IPS-18c (cell line): ENCODE data around the gene NOVA2.
"Not testable (repeated sequence)": the region's sequence is repeated elsewhere in the genome, so short reads cannot be mapped to it uniquely, and the experiment has no call there.

Experiments
- H3K4me3 ChIP-seq: 2 replicates; pipeline ENCODE4 v1.7.0; 2013; ENCODE audit warnings: low read depth, mild to moderate bottlenecking, low read length, moderate library complexity; ENCODE audit not compliant: insufficient read depth
- H3K9me3 ChIP-seq: one replicate; pipeline ENCODE4 v1.6.1; 2013; ENCODE audit warnings: mild to moderate bottlenecking, low read length, moderate library complexity; ENCODE audit not compliant: control insufficient read depth, insufficient read depth

NOVA2 gene

DNA sequence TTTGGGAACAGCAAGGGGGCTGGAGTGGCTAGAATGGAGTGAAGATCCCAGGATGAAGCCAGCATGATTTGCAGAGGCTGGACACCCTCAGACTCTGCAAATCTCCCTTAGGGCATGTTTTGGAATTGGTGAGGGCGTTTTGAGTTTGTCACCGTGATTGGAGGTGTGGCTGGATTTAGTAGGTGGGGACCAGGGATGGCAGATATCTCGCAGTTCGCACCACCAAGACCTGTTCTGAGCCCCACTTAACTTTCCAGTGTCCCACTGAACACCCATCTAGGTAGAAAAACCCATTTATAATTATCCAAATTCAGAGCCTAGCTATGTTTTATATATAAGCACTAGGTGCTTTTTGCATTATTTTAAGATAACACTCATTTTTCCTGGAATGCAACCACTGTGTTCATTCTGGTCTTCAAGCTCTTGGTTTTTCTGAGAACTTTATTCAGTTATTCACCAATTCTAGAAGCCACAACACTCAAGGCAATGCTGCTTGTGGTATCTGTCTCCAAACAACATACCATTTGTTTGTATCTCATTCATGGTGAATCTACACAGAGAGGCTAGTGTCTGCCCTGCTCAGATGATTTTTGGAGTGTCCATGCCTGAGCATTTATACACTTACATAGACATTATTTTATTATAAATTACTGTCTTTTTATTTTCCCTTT is 56.1 kb downstream of the NOVA2 start:
- Histone ChIP-seq H3K9me3 (no peaks in the 10 kb centered on the region), H3K4me3 (no peak overlapping the region)

DNA sequence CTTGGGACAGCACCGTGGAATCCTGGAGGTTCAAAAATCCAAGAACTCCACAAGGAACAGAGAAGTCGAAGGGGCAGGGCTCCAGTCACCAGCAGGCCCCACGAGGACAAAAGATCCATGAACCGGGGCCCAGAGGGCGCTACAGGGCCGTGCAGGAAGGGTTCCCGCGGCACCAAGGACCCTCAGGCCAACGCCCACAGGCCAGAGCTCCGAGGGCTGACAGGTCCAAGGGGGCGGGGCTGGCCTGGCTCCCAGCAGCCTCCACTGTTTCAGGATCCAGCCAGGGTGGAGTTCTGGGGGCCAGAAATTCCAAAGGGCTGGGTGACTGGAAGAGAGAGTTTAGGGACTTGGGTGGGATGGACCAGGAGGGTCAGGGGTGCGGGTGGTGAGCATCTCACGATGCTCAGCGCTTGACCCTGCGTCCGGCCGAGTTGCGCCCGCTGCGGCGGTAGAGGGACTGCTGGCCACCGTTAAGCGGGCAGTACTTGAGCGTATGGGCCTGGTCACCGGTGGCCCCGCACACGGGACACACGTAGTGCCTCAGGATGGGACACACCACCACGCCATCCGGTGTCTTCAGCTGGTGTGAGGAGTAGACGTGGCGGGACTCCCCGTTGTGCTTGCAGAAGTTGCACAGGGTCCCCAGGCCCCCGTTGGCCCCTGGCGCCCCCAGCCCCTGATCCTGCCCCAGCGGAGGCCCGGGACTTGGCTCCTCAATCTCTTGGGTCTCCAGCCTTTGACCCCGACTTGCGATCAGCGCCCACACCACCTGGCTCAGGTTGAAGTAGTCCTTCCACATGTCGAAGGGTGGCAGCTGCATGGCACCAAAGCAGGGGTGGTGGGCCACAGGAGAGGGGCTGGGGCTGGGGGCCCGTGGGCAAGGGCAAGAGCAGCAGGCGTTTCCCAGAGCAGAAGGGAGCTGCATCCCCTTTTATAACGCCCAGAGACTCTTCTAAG is 59.5 kb downstream of the NOVA2 start, which contains the start of gene NANOS2:
NANOS2 (minus strand) TSS at position 905 of the 957 bp plus-strand sequence; CDS start at position 820, 85 bp downstream.
- Histone ChIP-seq H3K4me3 (no peak within 1 kb of the TSS), H3K9me3 (no peaks in the 10 kb centered on the region)

DNA sequence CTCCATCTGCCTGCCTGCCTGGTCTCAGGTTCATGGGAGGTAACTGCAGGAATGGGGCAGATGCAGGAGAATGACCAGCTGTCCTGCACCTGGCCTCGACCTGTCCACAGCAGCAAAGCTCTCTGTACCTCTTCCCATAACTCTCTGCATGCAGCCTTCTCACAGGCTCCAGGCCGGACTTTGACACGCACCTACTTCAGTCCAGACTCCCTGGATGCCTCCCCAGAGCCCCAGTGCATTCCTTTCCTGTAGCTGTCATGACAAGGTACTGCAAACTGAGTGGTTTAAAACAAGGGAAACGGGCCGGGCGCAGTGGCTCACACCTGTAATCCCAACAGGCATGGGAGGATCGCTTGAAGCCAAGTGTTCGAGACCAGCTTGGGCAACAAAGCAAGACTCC is 62.4 kb downstream of the NOVA2 start:
- H3K9me3 ChIP-seq, result no peaks in the 10 kb centered on the region
- no peak overlapping the region for H3K4me3 ChIP-seq

- no peak overlapping the region; the same call in 1 of the 2 replicates for H3K4me3 ChIP-seq
- H3K9me3 ChIP-seq, result no peaks in the 10 kb centered on the region
Measured at GRCh38 chr19:45908956-45909355, 64.7 kb downstream of the NOVA2 start.

DNA sequence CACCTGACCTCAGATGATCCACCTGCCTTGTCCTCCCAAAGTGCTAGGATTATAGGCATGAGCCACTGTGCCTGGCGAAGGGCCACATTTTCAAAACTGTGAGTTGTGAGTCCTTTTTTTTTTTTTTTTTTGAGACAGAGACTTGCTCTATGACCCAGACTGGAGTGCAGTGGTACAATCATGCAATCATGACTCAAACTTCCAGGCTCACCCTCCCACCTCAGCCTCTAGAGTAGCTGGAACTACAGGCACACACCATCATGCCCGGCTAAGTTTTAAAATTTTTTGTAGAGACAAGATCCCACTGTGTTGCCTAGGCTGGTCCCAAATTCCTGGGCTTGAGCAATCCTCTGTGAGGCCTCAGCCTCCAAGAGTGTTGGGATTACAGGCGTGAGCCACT is 67.4 kb downstream of the NOVA2 start:
- Histone ChIP-seq H3K9me3 (no peaks in the 10 kb centered on the region), H3K4me3 (no peak overlapping the region)

GRCh38 chr19:45905011-45905410 is 68.7 kb downstream of the NOVA2 start:
- Histone ChIP-seq H3K4me3 (no peak overlapping the region), H3K9me3 (no peaks in the 10 kb centered on the region)

DNA sequence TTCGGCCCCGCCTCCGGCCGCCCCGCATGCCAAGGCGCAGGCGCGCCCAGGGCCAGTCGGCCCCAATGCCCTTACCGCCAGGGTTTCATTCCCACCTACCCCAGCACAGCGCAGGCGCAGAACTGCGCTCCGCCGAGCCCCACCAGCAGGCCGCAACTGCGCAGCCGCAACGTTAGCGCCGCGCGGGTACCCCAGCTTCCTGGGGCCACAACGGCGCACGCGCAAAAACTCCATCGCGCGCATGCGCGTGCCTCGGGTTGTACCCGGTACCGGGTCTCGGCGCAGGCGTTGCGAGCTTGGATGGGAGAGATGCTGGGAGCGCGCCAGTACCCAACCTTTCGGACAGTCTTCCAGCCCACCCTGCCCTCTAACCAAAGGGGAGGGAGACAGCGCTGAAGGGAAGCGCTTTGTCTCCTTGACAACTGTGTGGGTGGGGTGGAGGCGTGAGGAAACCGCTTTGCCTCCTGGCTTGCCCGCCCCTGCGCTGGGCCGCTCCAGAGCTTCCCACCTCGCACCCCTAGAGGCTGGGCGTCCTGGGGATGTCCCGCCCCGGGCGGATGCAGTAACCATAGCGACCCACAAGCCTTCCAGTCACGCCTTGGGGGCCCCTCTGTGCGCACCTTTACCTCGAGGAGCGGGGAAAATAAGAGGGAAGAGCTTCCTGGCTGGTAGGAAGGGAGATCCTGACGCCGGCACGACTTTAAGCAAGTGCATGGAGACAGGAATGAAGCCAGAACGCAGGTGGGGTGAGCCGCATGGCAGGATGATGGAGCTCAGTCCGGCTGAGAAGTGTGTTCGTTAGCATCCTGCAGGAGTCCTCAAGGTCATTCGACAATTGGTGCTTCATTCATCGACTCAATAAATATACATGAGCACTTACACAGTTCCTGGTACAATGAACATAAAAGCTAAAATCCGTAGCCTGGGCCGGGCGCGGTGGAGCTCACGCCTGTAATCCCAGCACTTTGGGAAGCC is 70.7 kb downstream of the NOVA2 start:
- H3K4me3 ChIP-seq, result peak overlapping the region; percentile 65
- peaks cover 2% of the 10 kb centered on the region for H3K9me3 ChIP-seq

- H3K9me3 ChIP-seq, result peaks cover 2% of the 10 kb centered on the region
- peak within 1 kb of the TSS; percentile 76 for H3K4me3 ChIP-seq
Measured at GRCh38 chr19:45901912-45902650, 71.6 kb downstream of the NOVA2 start, which contains the start of gene MYPOP. TSS of gene MYPOP (minus strand) at chr19:45902613. CDS start at chr19:45901773, 840 bp downstream.

- H3K4me3 ChIP-seq, result peak overlapping the region; percentile 65
- H3K9me3 ChIP-seq, result peaks cover 2% of the 10 kb centered on the region
Measured at GRCh38 chr19:45901432-45901911, 72.2 kb downstream of the NOVA2 start.

DNA sequence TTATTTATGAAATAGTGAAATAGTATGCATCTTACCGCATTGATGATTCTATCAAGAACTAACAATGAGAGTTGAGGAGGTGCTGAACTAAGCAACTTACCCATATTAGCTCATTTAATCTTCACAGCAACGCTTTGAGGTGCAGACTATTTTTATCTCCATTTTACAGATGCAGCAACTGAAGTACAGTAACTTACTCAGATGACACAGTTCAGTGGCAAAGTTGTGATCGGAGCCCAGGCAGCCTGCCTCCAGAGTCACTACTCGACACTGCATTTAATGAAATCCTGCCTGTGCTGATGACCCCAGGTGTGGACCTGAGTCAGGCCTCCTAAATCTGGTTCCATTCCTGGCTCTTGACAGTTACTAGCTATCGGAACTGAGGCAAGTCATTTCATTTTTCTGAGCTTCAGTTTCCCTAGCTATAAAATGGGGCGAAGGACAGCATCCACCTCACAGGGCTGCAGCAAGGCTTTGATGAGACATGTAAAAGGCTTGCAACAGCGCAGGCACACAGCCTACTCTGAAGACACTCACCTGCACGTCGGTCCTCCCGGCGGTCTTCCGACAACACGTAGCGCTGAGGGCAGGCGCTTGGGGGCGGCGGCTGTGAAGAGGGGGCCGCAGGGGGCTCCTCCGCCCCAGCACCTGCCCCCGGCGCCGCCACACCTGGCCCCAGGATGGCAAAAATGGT is 72.8 kb downstream of the NOVA2 start:
- peak overlapping the region; percentile 65 for H3K4me3 ChIP-seq
- peaks cover 2% of the 10 kb centered on the region for H3K9me3 ChIP-seq

DNA sequence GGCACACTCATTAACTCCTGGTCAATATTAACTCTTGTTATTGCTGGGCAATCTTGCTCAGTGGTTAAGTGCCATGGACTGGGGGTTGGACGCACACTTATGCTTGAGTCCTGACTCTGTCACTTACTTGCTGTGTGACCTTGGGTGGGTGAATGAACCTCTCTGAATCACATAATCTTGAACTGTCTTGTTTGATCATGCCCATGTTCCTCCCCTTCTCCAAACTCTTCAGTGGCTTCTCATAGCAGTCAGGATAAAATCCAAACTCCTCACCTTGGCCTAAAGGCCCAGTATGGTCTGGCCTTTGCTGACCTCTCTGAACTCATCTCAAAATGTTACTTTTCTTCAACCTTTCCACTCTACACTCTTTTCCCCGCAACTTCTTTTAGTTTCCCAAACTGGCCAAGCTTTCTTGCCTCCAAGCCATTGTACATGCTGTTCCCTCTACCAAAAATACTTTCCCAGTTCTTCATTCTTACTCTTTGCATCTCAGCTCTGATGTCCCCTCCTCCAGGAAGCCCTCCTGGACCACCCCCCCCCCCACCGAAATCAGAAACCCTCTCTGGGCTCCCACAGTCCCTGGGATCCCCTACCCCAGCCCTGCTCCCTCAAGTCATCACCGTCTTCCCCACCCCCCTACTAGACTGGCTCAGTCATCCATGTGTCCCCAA is 73.6 kb downstream of the NOVA2 start:
- Histone ChIP-seq H3K4me3 (0 out of 2 replicates have a peak overlapping the region, but pooled peaks have one; percentile 20), H3K9me3 (peaks cover 2% of the 10 kb centered on the region)

GRCh38 chr19:45899253-45899652 is 74.4 kb downstream of the NOVA2 start:
- H3K9me3 ChIP-seq, result peaks cover 2% of the 10 kb centered on the region
- H3K4me3 ChIP-seq, result no peak overlapping the region

GRCh38 chr19:45897261-45897812 is 76.3 kb downstream of the NOVA2 start:
- peaks cover 2% of the 10 kb centered on the region for H3K9me3 ChIP-seq
- H3K4me3 ChIP-seq, result no peak overlapping the region

GRCh38 chr19:45895983-45896599 is 77.6 kb downstream of the NOVA2 start:
- not testable (repeated sequence) for H3K4me3 ChIP-seq, H3K9me3 ChIP-seq
